AG20443 (cell line): ENCODE results near the gene CT45A1.
"Not testable (repeated sequence)": the region's sequence is repeated elsewhere in the genome, so short reads cannot be mapped to it uniquely, and the experiment has no call there.

Source experiments
- DNase-seq: peaks from one replicate; pipeline ENCODE4 v3.0.0; 2012; ENCODE audit warnings: low spot score, mixed read lengths

Gene CT45A1

GRCh38 chrX:135713183-135713689 lies at the start of gene CT45A1:
Gene CT45A1, plus strand, starts transcription at chrX:135713639. Its CDS starts 5,302 bp downstream, at chrX:135718941.
- DNase-seq: not testable (repeated sequence)

GRCh38 chrX:135672979-135673378 lies 40.5 kb upstream of the CT45A1 start:
- DNase-seq: not testable (repeated sequence)

DNA sequence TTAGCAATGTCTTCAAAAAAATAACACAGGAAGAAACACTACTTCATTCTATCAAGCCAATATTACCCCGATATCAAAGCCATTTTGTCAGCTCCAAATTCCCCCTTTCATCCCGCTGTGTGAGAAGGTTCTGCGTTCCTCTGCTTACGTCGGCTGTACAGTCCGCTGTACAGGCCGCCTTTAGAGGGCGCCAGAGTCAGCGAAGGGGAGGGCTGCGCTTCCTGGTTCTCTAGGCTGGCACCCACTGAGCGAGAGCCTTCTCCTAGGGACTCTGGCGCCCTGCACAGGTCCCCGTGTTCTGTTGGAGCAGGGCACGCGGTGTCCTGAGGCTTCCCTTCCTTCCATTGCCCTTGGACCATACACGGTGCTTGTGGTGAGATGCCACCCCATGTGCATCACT lies 25.3 kb upstream of the CT45A1 start:
- DNase-seq: no peak

DNA sequence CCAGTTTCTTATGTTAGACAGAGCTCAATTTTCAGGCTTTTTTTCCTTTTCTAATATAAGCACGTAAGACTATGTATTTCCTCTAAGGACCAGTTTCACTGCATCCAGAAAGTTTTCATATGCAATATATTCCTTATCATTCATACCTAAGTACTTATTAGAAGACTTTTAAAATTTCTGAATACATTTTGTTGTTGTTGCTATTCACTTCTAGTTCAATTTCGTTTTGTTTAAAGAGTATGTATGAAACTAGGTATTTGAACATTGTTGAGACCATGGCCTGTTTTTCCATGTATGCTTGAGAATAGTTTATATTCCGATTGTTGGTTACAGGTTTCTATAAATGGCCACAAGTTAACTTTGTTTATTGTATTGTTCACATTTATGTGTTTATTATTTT lies 18.0 kb upstream of the CT45A1 start:
- no peak for DNase-seq

DNA sequence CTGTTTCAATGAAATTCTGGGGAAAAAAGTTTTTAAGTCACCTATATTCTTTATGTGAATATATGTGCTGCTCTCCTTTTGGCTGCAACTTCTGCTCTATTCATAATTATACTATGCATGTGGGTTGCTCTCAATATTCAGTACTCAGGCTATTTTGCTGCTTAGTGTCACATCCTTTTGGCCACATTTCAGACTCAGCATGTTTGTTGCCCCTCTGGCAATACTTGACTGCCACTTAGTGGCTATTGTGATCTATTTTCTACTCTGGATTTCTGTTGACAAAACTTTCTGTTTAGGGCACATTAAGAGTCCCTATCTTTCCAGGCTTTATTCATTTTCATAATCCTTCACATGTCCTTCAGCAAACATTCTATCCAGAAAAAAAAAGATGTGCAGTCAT lies 15.8 kb upstream of the CT45A1 start:
- DNase-seq: no peak

DNA sequence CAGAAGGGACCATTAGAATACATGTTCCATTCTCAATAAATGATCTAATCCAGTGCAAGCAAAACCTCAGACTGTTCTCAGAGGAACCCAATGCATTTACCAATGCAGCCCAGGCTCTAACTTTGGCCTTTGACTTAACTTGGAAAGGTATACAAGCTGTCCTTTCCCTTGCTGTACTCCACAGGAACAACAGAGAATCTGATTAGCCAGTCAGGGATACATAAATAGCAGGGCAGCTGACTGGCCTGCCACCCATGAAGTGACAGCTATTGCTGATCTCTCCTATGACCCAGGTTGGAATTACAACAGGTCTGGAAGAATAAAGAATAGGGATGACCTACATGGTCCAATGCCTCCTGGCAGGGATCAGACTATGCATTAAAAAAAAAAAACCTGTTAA lies 14.5 kb upstream of the CT45A1 start:
- no peak for DNase-seq

GRCh38 chrX:135707880-135708279 lies 5.6 kb upstream of the CT45A1 start:
- DNase-seq: no peak

DNA sequence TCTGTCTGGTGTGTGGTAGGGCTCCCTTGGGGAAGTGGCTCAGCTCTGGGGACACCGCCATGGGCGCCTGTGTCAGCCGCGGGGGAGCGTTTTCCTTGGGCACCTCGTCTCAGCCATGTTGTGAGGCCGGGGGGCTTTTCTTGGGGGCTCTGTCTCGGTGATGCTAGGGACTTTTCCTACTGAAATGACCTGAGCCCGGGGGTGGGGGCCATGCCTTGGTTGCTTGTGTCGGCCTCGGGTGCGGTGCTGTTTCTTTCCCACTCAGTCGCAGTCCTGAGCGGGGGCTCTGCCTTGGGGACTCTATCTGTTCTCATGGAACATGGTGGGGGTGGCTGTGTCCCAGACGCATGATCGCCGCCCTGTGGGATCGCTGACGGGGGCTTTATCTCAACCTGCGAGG lies 356 bp downstream of the CT45A1 start:
- no peak for DNase-seq

DNA sequence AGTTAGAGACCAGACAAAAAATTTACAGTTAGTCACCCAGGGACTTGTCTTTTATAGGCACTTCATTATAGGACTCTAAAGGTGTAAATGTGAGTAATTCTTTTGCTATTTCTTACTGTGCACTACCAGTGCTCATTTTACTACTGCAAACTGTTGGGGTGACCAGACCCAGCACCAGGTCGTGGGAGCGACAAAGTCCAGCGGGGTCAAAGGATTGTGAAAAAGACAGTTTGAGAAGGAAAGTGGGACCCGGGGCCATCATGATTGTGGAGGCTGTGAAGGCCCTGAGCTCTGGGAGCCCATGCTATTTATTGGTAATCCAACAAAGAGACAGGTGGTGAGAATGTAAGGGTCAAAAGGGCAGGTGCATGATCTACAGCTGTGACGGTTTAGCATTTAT lies 21.2 kb downstream of the CT45A1 start:
- DNase-seq: not testable (repeated sequence)

GRCh38 chrX:135737366-135738071 lies 24.1 kb downstream of the CT45A1 start:
- DNase-seq: no peak

- DNase-seq: peak; percentile 27
These were observed 27.3 kb downstream of the CT45A1 start for GRCh38 chrX:135740681-135741149.

DNA sequence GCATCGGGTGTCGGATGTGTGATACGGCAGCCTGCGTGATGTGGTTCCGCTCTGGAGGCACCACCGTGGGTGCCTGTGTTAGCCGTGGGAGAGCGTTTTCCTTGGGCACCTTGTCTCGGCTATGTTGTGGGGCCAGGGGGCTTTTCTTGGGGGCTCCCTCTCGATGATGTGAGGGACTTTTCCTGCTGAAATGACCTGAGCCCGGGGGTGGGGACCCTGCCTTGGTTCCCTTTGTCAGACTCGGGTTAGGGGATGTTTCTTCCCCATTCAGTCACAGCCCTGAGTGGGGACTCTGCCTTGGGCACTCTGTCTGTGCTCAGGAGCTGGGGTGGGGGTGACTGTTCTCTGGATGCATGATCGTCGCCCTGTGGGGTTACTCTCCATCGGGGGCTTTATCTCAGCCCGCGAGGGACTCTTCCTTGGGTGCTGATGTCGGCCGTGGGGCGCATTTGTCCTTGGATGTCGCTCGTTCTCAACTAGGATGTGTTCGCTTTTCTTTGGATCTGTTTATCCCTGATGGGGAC lies 27.8 kb downstream of the CT45A1 start:
- DNase-seq: no peak

DNA sequence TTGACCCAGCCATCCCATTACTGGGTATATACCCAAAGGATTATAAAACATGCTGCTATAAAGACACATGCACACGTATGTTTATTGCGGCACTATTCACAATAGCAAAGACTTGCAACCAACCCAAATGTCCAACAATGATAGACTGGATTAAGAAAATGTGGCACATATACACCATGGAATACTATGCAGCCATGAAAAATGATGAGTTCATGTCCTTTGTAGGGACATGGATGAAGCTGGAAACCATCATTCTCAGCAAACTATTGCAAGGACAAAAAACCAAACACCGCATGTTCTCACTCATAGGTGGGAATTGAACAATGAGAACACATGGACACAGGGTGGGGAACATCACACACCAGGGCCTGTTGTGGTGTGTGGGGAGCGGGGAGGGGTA lies 31.3 kb downstream of the CT45A1 start:
- not testable (repeated sequence) for DNase-seq

- not testable (repeated sequence) for DNase-seq
These were observed 54.7 kb downstream of the CT45A1 start, which contains the start of gene CT45A3 for GRCh38 chrX:135768091-135768490. Gene CT45A3, minus strand, starts transcription at chrX:135768191. Its CDS starts 3,747 bp downstream, at chrX:135764444.
